GM23338 (cell line): ENCODE results near the gene UNC5A. TPM values are rescaled to one million over a fixed set of nuclear protein-coding genes. Genes with fewer than 3 reads are reported as not detected.

Source experiments
- EZH2 ChIP-seq: fragments of 200-600 bp; sonication (generic); IDR thresholded peaks from one replicate; pipeline ENCODE4 v1.8.0; 2017; ENCODE audit warnings: antibody characterized with exemption, mild to moderate bottlenecking, low read depth; ENCODE audit not compliant: unreplicated experiment
- REST ChIP-seq: IDR thresholded peaks from one replicate; pipeline ENCODE4 v1.6.1; 2018; ENCODE audit warnings: antibody characterized with exemption; ENCODE audit not compliant: unreplicated experiment
- ZNF462 ChIP-seq: fragments of 250-450 bp; sonication (Bioruptor Pico); IDR thresholded peaks from 2 replicates; pipeline ENCODE4 v1.5.0; 2020; ENCODE audit warnings: mild to moderate bottlenecking, moderate library complexity
- polyA plus RNA-seq: library from polyadenylated mRNA; unstranded; fragments of >200 nt; fragmentation: Nextera tagmentation; extraction: Ambion mirVana; gene quantifications from 2 replicates; pipeline ENCODE4 v1.2.1, GENCODE V29; 2016
- total RNA-seq: library from RNA; depleted of rRNA; stranded (reverse); fragments of >200 nt; shearing (Covaris generic); gene quantifications from 2 replicates; pipeline ENCODE4 v1.2.3, GENCODE V29; 2014

The UNC5A gene
- total and polyA plus RNA-seq, 2 experiments from 2014 or later = 0.92 to 3.9 TPM

- no peak for TF ChIP-seq ZNF462 (CRISPR knock-in tag)
- TF ChIP-seq EZH2 = no peak
- TF ChIP-seq REST = no peak
These were observed 28.5 kb upstream of the UNC5A start (continued) for GRCh38 chr5:176781638-176782570.
